HG03095 (cell line): ENCODE data around the gene BOK.
"Not testable (repeated sequence)": the region's sequence is repeated elsewhere in the genome, so short reads cannot be mapped to it uniquely, and the experiment has no call there.

Source experiments
- ATAC-seq: cut with Tn5 transposase; IDR thresholded peaks from one replicate; pipeline ENCODE4 v1.9.1; 2021; ENCODE audit warnings: moderate library complexity; ENCODE audit not compliant: unreplicated experiment

The BOK gene

DNA sequence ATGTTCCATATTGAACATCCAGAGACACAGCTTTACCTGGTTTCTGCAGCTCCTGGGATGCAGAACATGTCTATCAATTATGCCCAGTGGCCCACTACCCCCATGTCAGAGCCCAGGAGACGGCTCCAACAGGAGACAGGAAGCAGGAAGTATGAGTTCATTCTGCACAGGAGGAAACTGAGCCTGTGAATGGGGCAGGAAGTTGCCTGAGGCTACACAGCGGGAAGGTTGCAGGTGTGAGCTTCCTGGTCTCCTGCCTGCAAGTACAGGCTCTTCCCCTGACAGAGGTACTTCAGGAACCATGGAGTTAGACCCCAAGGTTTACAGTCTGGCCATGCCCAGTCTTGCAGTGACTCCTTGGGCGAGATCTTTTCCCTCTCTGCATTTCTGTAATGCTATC lies 2.8 kb upstream of the BOK start:
- ATAC-seq = no peak

DNA sequence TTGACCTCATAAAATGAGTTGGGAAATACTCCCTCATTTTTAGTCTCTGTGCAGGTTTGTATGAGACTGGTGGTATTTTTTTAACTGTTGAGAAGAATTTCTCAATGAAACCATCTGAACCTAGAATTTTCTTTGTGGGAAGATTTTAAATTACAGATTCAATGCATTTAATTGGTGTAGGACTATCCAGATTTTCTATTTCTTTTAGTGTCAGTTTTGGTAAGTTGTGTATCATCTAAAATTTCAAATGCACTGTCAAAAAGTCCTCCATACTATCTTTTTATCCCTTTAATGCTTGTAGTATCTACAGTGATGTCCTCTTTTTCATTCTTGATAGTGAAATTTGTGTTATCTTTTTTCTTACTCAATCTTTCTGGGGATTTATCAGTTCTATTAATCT lies 1.8 kb upstream of the BOK start:
- ATAC-seq = no peak

DNA sequence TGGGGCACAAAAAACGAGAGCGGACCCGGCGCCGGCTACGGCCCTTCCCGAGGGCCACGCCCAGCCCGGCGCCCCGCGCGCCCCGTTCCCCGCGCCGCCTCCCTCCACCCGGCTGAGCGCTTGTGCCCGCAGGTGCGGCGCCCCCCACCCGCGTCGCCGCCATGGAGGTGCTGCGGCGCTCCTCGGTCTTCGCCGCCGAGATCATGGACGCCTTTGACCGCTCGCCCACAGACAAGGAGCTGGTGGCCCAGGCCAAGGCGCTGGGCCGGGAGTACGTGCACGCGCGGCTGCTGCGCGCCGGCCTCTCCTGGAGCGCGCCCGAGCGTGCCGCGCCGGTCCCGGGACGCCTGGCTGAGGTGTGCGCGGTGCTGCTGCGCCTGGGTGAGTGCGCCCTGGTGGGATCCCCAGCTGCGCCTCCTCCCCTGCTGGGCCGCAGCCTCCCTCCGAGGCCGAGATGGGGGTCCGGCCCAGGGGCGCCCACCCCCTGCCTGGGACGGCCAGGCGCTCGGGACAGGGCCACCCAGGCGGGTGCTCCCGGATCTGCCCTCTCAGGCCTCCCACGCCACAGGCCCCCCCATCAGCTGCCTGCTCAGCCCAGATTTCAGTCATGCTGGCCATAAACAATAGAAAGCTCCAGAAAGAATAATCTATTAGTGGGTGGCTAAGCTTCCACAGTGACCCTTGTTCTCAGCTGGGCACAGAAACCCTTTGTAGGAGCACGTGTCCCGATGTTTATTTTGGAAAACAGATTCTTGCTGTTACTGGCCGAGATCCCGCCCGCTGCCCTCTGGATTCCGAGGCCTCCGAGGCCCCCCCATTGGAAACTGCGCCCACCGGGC lies 997 bp downstream of the BOK start:
- ATAC-seq = no peak

DNA sequence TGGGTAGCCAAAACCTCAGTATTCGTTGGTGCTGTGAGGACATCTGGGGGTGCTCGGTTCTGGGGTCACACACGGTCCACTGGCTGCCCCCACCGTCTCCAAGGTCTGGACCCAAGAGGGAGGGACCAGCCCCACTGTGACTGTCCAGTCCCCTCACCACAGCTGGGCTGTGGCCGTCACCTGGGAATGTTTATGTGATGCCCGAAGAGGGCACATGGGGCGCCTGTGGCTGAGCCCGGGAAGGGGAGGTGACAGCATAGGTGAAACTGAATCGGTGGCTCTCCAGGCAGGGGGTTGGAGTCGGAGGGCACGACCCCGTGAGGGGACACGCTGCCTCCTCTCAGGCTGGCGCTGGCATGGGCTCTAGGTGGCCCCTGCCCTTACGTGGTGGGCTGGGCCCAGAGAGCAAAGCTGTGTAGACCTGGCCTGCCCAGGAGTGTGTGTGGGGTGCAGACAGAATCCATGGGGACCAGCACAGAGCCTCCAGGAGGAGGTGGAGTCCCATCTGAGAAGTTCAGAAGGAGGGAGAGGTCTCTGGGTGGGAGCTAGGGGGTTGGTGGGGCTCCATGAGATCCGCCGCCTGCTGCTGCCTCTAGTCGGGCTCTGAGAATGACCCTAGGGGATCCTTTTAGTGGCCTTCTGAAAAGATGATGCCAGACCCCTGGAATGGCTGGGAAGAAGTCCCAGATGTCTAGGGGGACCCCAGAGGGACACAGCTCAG lies 1.8 kb downstream of the BOK start:
- ATAC-seq = no peak

DNA sequence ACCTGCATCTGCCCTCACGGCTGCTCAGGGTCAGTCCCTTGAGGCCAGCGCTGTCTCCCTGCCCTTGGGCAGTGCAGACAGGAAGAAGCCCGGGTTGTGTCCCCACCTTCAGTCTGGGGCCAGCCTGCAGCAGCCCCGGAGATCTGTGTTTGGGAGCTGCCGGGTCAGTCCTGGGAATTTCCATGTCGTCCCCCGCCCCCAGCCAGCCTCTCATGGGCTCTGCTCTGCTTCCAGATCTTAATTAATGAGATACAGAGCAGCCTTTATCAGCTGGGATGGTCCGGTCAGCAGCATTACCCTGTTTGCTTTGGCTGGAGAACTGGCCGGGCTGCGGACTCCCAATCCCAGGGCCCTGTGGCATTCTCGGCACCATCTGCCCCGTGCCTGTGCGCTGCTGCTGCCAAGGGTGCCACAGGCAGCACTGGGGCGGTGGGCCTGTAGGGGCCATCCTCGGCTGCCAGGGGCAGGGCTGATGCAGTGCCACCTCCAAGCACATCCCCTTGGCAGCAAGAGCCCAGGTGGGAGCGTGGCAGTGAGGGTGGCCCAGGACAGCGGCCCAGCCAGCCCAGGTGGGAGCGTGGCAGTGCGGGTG lies 2.4 kb downstream of the BOK start:
- no peak for ATAC-seq

DNA sequence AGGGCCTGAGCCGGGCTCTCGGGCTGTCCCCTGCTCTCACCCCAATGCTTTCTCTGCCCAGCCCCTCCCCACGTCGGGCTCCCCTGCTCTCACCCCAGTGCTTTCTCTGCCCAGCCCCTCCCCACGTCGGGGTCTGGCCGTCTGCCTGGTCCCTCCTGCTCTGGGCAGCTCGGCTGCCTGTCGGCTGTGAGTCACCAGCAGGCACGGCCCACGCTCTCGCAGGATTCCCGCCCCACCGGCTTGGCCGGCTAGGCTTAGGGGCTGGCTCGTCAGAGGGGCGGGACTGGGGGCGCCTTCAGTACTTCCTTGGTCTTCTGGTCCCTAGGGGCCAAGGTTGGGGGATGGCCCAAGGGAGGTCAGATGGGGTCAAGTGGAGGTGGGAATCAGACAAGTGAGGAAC lies 3.3 kb downstream of the BOK start:
- ATAC-seq = no peak

DNA sequence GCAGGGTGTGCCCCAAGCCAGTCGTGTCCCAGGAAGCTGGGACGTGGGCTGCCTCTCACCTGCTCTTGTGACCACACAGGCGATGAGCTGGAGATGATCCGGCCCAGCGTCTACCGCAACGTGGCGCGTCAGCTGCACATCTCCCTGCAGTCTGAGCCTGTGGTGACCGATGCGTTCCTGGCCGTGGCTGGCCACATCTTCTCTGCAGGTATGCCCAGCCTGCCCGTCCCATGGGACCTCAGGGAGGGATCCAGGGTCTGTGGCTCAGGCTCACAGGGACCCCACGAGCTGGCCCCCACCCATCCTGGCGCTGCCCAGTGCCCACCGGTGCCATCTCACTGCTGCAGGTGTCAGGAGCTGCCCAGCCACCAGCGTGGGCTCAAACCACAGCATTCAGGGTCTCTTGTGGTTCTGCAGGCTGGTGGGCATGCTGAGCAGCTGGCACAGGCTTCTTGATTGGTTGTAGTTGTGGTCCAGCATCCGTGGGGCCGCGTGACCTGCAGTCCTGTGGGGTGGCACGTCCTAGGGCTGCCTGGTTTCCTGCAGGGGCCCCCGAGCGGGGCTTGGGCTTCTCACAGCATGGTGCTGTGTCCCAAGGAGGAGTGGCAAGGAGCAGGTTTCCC lies 3.8 kb downstream of the BOK start:
- ATAC-seq = no peak

DNA sequence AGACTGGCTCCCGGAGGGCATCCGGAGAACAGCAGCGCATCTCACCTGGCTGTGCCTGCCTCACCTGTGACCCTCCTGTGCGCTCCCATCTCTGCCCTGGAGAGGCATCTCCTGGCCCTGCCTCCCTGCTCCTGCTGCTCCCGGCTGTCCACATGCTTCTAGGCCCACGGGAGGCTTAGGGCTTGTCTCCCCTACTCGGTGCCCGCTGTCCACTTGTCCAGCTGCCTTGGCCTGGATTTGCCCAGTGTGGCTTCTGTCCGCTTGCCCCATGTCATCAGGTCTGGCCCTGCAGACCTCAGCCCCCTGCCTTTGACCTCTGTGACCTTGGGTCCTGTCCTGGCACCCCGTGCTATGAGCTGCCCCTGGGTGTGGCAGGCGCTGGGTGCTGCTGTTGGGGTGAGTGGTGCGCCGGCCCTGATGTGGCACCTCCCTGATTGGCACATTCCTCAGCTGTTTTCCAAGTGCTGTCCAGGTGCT lies 4.5 kb downstream of the BOK start:
- ATAC-seq = no peak

DNA sequence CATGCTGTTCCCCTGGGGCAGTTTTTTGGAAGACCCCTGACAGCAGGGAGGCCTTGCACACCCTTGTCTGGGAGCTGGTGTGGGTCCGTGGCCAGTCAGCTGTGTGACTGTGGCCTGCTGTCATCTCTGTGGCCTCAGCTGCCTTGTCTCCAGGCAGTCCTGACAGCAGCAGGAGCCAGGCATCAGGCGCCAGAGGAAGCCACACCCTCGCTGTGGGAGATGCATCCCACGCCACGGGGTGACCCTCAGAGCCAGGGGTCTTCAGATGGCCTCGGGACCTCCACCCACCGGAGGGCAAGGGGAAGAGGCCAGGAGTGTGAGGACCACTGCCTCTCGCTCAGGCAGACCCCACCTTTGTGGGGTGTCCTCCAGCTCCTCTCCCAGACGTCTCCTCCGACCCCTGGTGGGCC lies 5.0 kb downstream of the BOK start:
- no peak for ATAC-seq

DNA sequence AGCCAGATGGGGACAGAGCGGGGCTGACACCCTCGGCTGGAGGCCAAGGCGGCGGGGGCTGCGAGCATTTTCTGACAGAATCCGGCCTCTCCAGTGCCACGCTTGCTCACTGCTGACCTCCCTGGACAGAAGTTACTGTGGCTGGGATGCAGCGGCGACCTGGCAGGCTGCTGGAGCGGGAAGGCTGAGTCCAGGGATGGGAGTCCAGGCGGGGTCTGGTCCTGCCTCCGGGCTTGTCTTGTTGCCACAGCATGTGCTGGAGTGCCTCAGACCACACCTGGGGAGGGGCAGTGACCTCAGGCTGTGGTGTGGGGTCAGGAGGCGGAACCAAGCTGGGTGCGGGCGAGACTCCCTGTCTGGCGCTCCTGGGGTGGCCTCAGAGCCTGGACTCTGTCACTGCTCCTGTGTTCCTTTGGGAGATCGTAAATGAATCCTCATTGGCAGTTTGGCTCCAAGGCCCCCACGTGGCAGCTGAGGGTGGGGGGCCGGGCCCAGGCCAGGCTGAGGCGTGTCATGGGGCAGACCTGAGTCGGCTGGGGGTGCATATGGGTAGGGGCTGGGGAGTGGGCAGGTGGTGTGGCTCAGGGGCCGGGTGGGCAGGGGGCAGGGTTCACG lies 5.5 kb downstream of the BOK start:
- no peak for ATAC-seq

DNA sequence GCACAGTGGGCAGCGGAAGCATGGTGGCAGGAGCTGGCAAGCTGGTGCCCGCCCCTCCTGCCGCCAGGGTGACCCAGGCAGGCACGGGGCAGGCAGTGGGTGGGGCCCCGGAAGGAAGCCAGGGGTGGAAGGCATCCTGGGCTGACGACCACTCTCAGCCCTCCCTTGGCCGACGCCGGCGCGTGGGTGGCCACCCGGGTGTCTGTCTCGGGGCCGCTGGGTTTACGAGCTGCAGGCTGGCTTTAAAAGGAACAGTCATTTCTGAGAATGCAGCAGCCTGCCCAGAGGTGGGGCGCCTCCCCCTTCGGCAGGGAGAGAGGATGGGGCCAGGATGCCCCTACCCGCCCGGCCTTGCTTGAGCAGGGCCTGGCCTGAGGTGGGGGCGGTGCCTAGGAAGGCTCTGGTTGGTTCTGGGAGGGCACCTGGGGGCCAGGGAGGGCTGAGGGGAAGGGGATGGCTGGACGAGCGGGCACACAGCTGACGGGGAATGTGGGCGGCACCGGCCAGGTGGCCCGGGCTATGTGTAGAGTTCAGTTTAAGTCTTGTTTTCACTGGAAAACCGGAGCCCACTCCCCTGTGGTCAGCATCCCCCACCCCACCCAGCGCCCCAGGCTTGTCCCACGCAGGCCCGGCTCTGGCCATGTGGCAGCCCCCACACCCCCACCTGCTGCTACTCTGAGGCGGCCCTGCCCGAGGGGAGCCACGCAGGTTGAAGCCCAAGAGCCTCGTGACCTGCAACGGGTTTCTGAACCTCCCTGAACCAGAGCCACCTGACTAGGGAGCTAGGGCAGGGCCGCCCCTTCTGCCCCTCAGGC lies 6.3 kb downstream of the BOK start:
- ATAC-seq = no peak

DNA sequence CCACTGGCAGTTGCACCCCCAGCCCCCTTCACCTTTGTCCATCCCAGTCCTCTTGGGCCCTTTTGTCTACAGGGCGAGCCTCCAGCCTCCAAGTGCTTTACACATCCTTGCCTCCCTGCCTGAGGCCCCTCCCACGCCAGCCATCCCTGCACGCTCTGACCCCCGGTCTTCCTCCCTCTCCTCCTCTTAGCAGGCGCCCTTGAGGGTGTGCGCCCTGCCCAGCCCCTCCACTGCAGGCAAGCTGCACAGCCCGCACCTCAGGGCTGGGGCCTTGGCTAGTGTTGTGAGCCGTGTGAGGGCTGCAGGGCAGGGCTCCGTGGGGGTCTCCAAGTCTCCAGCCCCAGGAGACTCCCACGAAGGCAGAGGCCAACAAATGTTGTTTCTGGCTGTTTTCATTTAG lies 6.9 kb downstream of the BOK start:
- ATAC-seq = no peak

DNA sequence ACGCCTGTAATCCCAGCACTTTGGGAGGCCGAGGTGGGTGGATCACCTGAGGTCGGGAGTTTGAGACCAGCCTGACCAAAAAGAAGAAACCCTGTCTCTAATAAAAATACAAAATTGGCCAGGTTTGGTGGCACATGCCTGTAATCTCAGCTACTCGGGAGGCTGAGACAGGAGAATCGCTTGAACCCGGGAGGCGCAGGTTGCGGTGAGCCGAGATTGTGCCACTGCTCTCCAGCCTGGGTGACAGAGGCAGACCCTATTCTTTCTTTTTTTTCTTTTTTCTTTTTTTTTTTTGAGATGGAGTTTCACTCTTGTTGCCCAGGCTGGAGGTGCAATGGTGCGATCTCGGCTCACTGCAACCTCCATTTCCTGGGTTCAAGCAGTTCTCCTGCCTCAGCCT lies 7.5 kb downstream of the BOK start:
- not testable (repeated sequence) for ATAC-seq

DNA sequence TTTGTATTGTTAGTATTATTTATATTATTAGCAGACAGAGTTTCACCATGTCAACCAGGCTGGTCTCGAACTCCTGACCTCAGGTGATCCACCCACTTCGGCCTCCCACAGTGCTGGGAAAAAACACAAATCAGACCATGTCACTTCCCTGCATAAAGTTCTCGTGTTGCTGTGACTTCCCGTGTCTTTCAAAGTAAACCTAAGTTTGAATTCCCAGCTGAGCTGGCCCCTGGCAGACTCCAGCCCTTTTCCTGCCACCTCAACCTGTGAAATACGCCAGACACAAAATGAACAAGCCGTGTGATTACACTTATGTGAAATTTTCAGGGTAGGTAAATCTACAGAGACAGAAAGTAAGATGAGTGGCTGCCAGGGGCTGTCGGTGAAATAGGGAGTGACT lies 7.9 kb downstream of the BOK start:
- no peak for ATAC-seq

DNA sequence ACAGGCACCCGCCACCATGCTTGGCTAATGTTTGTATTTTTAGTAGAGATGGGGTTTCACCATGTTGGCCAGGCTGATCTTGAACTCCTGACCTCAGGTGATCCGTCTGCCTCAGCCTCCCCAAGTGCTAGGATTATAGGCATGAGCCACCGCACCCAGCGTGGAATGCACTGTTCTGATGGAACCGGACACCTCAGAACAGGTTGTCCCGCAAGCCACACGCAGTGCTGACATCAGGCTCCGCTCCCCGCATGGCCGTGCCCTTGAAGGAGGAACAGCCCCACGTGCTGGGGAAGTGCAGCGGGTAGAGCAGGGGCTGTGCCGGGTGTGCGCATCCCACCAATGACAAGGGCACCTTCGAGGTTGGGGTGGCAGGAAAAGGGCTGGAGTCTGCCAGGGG lies 8.7 kb downstream of the BOK start:
- ATAC-seq = not testable (repeated sequence)

DNA sequence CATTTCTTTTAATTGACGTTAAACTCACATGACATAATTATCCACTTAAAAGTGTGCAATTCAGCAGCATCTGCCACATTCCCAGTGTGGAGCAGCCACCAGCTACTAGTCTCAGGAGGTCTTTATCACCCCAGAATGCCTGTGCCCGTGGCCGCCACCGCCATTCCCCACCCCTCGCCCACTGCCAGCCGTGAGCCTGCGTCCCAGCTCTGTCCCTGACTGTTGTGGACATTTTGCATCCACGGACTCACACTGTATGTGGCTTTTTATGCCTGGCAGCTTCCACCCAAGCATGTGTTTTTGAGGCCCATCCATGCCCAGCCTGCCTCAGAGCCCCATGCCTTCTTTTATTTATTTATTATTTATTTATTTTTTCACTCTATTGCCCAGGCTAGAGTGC lies 9.2 kb downstream of the BOK start:
- no peak for ATAC-seq

DNA sequence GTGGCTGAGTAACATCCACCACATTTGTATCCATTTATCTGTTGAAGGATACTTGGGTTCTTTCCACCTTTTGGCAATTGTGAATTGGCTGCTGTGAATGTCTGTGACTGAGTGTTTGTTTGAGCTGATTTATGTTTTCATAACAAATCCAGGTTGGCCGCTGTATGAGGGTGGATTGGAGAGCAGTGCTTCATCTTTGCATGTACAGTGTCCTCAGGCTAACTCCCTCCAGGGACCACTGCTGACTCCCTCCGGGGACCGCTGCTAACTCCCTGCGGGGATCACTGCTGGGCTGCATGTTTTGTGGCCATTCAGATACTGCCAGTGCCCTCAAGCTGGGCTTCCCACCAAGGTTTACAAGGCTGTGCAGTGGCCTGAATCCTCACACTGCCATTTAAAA lies 10.2 kb downstream of the BOK start:
- no peak for ATAC-seq

DNA sequence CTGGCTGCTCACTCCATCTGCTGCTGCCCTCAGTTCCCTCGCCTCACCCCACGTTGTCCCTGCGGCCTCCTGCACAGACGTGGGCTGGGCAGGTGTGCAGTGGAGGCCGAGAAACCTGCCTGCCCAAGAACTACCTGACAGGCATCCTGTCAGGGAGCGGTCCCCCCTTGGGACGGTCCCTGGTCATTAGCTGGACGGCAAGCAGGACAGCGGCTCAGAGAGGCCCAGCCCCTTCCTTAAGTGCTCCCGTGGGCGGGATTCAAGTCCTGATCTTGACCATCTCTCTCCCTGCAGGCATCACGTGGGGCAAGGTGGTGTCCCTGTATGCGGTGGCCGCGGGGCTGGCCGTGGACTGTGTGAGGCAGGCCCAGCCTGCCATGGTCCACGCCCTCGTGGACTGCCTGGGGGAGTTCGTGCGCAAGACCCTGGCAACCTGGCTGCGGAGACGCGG lies 11.3 kb downstream of the BOK start:
- ATAC-seq = no peak

DNA sequence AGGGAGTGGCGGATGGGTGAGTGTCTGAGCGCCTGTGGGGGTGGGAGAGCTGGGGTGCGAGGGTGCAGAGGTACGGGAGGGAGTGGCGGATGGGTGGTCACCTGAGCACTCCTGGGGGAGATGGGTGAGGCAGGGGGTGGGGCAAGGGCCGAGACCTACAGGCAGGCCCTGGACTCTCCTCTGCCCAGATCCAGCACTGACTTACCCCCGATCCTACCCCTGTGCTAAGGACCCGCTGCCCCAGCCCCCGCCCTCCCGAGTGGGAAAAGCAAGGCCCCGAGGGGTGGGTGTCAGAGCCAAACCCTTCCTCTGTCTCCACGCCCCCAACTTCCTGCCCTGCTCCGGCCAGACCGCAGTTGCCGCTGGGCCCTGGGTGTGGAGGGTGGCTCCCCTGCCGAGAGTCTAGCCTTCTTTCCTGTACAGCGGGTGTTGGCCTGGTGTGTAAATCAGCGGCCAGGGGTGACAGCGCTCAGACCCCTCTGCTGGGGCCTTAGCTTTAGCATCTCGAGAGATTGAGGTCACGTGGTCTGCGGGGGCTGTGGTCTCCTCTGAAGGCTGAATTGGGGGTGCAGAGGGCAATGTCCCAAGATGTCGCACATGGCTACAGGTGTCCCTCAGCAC lies 12.5 kb downstream of the BOK start:
- ATAC-seq = no peak
